Ureter (tissue), 1 donor: ENCODE results near the gene USH2A. TPM values are rescaled to one million over a fixed set of nuclear protein-coding genes. Genes with fewer than 3 reads are reported as not detected.
"Not testable (repeated sequence)": the region's sequence is repeated elsewhere in the genome, so short reads cannot be mapped to it uniquely, and the experiment has no call there.

Source experiments
- DNase-seq: peaks from one replicate; pipeline ENCODE4 v3.0.0-alpha.2; 2020; ENCODE audit warnings: low spot score
- total RNA-seq: library from RNA; stranded (reverse); gene quantifications from one replicate; pipeline ENCODE4 v1.2.4, GENCODE V29; 2023
- donor health status: DM: yes; HTN: yes; CAD: no.

Gene USH2A
- total RNA-seq, 1 donor from 2014 or later, result 0.23 TPM

- DNase-seq, result no peak
These were observed 13.2 kb downstream of the USH2A start for GRCh38 chr1:216410026-216410425.

GRCh38 chr1:216390956-216391355, 32.3 kb downstream of the USH2A start:
- no peak for DNase-seq

GRCh38 chr1:216389774-216390173, 33.5 kb downstream of the USH2A start:
- no peak for DNase-seq

DNA sequence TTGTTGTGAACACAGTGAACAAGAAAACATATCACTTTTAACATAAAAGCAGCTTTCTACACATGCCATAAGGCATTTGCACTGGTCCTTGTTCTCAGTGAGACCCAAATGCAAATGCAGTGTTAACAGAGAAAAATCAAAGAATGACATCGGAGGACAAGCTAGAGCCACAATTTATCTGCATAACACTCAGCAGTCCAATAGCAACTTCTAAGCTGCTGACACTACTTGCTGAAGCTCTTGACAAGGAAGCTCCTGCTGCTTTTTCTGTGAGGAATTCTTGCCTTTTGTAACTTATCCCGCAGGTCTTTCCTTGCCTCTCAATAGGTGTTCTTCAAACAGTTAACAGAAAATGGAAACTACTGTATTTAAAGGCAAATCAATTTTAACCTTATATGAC, 34.7 kb downstream of the USH2A start:
- DNase-seq, result no peak

GRCh38 chr1:216387782-216388181, 35.5 kb downstream of the USH2A start:
- no peak for DNase-seq

- DNase-seq, result no peak
These were observed 43.8 kb downstream of the USH2A start for GRCh38 chr1:216379441-216379840.

DNA sequence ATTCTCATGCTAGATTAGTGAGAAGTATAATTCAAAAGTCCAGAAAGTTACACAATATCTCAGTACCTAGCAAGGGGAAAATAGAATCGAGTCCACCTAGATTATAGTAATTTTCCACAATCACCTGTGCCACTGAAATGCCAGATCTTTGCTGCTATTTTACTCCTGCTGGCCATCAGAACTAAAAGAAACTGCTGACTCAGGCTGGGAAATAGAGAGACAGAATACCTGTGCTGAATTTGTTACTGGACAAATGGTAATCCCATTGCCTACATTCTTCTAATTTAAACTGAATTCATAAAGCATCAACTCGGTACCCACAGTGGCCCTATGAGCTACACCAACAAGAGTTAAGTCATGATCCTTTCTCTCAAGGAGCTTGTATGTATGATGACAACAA, 55.0 kb downstream of the USH2A start:
- DNase-seq, result no peak

- DNase-seq, result no peak
These were observed 56.3 kb downstream of the USH2A start for GRCh38 chr1:216366979-216367378.

DNA sequence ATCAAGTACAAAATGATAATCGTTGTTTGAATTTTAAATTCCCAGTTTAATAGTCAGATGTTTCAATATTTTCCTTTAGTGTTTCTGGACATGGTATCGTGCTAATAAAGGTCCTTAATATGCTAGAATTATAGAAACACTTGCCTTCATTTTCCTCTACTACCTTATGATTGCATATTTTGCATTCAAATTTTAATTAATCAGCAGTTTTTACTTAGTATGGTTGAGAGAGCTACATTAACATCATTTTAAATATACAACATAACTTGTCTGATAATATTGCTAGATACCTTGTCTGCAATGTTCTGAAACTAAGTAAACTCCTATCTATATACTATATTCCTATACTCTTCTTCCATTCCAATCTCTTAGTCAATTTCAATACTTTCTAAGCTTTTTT, 66.3 kb downstream of the USH2A start:
- no peak for DNase-seq

- DNase-seq, result no peak
These were observed 73.1 kb downstream of the USH2A start for GRCh38 chr1:216350186-216350585.

- no peak for DNase-seq
These were observed 76.7 kb downstream of the USH2A start for GRCh38 chr1:216346526-216346925.

GRCh38 chr1:216340542-216340941, 82.7 kb downstream of the USH2A start:
- DNase-seq, result not testable (repeated sequence)

DNA sequence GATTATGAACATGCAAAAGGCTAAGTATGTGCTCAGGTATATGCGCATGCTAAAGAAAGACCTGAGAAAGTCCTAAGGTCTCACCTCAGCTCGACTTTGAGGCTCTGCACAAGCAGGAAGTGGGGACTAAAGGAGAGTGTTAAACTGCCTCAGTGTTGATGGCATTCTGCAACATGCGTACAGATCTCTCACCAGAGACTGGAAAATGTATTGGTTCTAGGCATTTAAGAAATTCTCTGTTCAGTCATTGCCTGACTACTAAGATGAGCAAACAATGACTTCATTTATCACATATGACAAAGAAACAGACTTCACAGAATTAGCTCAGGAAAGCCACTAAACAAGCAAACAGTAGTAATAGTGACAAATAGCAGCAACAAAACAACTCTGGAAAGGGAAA, 90.8 kb downstream of the USH2A start:
- DNase-seq, result no peak

GRCh38 chr1:216332003-216332402, 91.2 kb downstream of the USH2A start:
- no peak for DNase-seq

GRCh38 chr1:216331211-216331610, 92.0 kb downstream of the USH2A start:
- DNase-seq, result no peak

- no peak for DNase-seq
These were observed 93.0 kb downstream of the USH2A start for GRCh38 chr1:216330262-216330661.

DNA sequence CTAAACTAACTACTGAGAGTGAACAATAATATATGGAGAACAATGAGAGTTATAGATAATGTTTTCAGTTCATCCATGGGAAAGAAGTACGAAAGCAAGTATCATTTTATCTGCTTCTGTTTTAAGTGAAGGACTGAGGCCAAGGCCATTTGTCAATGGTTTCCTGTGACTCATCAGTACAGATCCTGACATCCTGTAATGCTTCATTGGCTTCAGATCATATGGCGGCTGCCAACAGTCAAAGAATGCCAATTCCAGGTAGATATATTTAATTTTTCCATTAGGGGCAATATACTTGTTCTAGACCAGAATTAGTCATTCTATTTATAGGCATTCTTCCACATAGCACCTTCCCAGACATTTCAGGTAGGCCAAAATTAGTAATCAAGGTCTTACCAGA, 97.3 kb downstream of the USH2A start:
- no peak for DNase-seq

DNA sequence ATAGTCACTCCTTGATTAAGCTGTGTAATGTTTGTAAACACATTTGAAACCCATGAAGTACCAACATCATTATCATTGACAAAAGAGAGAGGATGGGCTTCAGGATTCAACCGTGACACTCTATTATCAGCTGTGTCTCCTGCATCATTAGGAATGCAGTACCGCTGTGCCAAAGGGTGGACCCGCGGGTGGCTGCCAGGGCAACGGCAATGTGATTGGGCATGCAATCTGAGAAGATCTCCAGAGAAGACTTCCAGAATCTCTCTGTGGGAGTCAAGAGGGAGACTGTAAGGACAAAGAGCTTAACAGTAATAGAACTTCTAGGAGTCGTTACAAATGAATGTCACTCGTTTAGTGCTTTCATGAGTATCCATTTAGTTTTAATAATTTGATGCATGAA, 97.9 kb downstream of the USH2A start:
- DNase-seq, result no peak

DNA sequence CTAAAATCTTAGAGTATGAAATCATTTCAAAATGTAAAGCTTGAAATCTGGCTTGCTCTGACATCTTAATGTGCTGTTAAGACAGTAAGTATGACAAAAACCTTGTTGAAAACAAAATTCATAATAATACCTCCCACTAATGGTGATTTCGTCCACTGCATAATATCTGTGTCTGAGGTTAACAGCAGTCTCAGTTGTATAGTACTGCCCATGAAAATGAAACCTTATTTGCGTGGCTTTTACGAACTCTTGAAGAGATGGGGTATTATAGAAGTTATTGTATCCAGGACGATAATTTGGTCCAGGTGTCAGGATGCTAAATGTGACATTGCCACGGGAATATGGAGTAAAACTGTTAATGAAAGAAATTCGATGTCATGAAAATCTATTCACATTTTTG, 99.9 kb downstream of the USH2A start:
- no peak for DNase-seq

DNA sequence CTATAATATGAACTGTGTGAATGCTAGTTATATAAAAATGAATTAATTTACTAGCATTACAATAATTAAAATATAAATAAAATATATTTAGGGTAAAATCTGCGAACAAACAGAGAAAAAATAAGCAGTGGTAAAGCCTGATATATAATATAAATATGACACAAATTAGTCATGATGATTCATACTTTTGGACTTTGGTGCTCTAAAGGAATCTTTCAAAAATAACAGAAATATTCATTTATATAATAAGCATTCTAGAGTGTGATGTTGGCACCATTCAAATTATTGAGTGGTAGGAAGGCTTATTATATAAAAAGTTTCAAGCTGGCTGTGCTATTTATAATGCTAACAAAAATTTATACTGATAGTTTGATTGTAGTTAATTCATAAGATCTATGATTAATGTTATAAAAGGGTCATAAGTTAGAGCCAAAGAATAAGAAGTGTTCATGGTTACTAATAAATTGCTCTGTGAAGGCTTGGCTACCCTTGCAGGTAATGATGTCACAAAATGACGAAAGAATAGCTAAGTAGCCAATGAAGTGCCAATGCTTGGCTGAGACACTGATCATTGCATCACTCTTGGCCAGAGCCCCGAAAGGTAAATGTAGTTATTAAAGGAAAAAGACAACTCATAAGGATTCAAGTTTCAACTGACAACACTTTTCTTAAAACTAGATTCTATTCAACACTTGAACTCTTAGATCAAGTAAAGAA, 108.7 kb downstream of the USH2A start:
- DNase-seq, result no peak

DNA sequence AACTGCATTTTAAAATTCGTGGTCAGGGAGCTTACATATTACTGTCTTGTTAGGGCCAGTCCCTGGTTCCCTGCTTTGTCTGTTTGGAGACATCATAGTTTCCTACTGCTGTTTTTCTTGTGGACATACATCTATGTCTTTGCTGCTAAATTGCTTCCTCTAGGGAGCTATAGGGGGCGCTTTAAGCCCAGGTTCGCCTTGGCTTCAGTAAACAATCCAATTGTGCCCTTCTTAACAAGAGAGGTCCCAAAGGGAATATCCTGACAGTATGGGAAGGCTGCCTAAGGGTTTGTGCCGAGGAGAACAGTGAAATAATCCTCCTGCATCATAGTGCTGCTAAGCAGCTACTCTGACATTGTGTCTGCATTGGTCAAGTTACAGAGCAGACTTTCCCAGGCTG, 112.5 kb downstream of the USH2A start:
- DNase-seq, result no peak

DNA sequence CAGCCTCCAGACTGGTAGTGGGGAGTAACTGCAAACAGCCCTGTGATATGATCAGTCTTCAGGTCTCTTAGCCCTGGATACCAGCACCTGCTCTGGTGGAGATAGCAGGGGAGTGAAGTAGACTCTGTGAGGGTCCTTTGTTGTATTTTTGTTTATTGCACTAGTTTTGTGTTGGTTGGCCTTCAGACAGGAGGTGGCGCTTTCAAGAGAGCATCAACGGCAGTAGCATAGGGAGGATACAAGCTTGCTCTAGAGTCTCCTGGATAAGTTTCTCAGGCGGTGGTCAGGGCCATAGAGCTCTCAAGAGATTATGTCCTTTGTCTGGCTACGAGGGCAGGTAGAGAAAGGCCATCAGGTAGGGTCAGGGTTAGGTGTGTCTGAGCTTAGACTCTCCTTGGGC, 116.4 kb downstream of the USH2A start:
- DNase-seq, result no peak

DNA sequence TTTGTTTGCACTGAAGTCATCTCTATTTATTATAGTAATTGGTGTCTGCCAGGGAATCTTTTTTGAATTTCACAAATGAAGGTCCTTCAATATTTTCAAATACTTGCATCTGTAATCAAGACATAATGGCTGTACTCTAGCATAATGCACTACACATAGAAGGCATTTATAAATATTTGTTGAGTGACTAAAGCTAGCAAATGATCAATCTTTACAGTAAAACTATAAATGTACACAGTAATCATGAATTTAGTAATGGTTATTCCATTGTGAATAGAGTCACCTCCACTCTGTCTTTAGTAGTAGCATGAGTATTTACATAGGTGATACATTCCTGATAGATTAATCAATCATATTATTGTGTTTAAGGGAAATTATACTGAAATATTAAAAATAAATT, 119.6 kb downstream of the USH2A start:
- DNase-seq, result no peak

DNA sequence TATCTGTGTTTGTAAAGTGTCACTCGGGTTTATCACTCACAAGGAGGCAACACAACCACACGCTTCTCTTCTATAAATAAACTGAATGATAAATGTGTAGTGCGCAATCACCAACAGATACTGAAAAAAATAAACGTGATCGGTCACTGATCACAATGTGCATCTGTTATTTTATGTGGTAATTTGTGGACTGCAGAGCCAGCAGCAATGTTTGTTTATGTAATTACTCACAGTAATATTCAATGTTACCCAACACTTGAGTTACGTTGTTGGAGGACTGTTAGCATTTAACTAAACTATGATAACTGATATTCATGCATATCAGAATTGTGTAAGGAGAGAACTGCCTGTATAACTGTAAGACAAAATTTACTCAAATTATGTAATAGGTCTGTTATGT, 129.6 kb downstream of the USH2A start:
- no peak for DNase-seq
